ENCODE data around the gene IFNL3.
"Not testable (repeated sequence)": the region's sequence is repeated elsewhere in the genome, so short reads cannot be mapped to it uniquely, and the experiment has no call there.

IFNL3 gene

GRCh38 chr19:39252458-39252857 is 7.7 kb upstream of the IFNL3 start:
- DNase-seq: no peak

- no peak for DNase-seq
Measured at GRCh38 chr19:39251846-39252245, 7.0 kb upstream of the IFNL3 start.

- DNase-seq: no peak
Measured at GRCh38 chr19:39251081-39251480, 6.3 kb upstream of the IFNL3 start.

GRCh38 chr19:39248806-39249205 is 4.0 kb upstream of the IFNL3 start, which contains the start of gene IFNL4:
Gene IFNL4, minus strand, starts transcription at chr19:39248856.
- no peak for DNase-seq

GRCh38 chr19:39247701-39248664 is 3.2 kb upstream of the IFNL3 start:
- DNase-seq: no peak

GRCh38 chr19:39246951-39247669 is 2.3 kb upstream of the IFNL3 start:
- DNase-seq: no peak

- DNase-seq: not testable (repeated sequence)
Measured at GRCh38 chr19:39245166-39245565, 360 bp upstream of the IFNL3 start.

- not testable (repeated sequence) for DNase-seq
Measured at GRCh38 chr19:39243741-39244140, 1.1 kb downstream of the IFNL3 start.

GRCh38 chr19:39240421-39240820 is 4.4 kb downstream of the IFNL3 start:
- no peak for DNase-seq

- DNase-seq: no peak
Measured at GRCh38 chr19:39238944-39239343, 5.9 kb downstream of the IFNL3 start.

- no peak for DNase-seq
Measured at GRCh38 chr19:39238209-39238608, 6.6 kb downstream of the IFNL3 start.

GRCh38 chr19:39237200-39238184 is 7.3 kb downstream of the IFNL3 start:
- DNase-seq: no peak

- DNase-seq: no peak
Measured at GRCh38 chr19:39236527-39236926, 8.3 kb downstream of the IFNL3 start.

- DNase-seq: no peak
Measured at GRCh38 chr19:39232708-39233107, 12.1 kb downstream of the IFNL3 start.

GRCh38 chr19:39230096-39230764 is 14.6 kb downstream of the IFNL3 start:
- no peak for DNase-seq

- no peak for DNase-seq
Measured at GRCh38 chr19:39224910-39225309, 19.9 kb downstream of the IFNL3 start.

- no peak for DNase-seq
Measured at GRCh38 chr19:39223703-39224279, 21.0 kb downstream of the IFNL3 start.

- not testable (repeated sequence) for DNase-seq
Measured at GRCh38 chr19:39219108-39219507, 25.7 kb downstream of the IFNL3 start.

- no peak for DNase-seq
Measured at GRCh38 chr19:39218230-39219007, 26.4 kb downstream of the IFNL3 start.

GRCh38 chr19:39217094-39217493 is 27.7 kb downstream of the IFNL3 start:
- no peak for DNase-seq

- DNase-seq: not testable (repeated sequence)
Measured at GRCh38 chr19:39215323-39215722, 29.5 kb downstream of the IFNL3 start.
